Stimulated activated CD8-positive, alpha-beta memory T cell treated with anti-CD3 and anti-CD28 coated beads, Interleukin-7, amount 100 ng/mL, for 24 hours (primary cell): ENCODE measurements around the gene NRBF2.
A peak's percentile ranks its signal among the peaks of the same experiment; 100 is the strongest.
"Not testable (repeated sequence)": the region's sequence is repeated elsewhere in the genome, so short reads cannot be mapped to it uniquely, and the experiment has no call there.

Source experiments
- DNase-seq: peaks from one replicate; pipeline ENCODE4 v3.0.0-alpha.2; 2020; ENCODE audit warnings: low read depth

Gene NRBF2

GRCh38 chr10:63133056-63133820 is at the start of gene NRBF2:
Gene NRBF2 (plus strand): TSS chr10:63133328. CDS start chr10:63133471, 143 bp downstream.
- peak; percentile 90 for DNase-seq

GRCh38 chr10:63083406-63083805 is 49.7 kb upstream of the NRBF2 start:
- not testable (repeated sequence) for DNase-seq

GRCh38 chr10:63083904-63084689 is 49.0 kb upstream of the NRBF2 start:
- DNase-seq, result no peak

GRCh38 chr10:63084690-63085382 is 48.3 kb upstream of the NRBF2 start:
- no peak for DNase-seq

GRCh38 chr10:63093227-63093626 is 39.9 kb upstream of the NRBF2 start:
- no peak for DNase-seq

GRCh38 chr10:63094405-63094804 is 38.7 kb upstream of the NRBF2 start:
- DNase-seq, result no peak

GRCh38 chr10:63094881-63095280 is 38.2 kb upstream of the NRBF2 start:
- DNase-seq, result no peak

- DNase-seq, result no peak
Measured at GRCh38 chr10:63099734-63100133, 33.4 kb upstream of the NRBF2 start.

- not testable (repeated sequence) for DNase-seq
Measured at GRCh38 chr10:63101091-63101490, 32.0 kb upstream of the NRBF2 start.

GRCh38 chr10:63102279-63102883 is 30.7 kb upstream of the NRBF2 start:
- not testable (repeated sequence) for DNase-seq

- DNase-seq, result not testable (repeated sequence)
Measured at GRCh38 chr10:63103178-63103577, 29.9 kb upstream of the NRBF2 start.

- DNase-seq, result peak; percentile 35
Measured at GRCh38 chr10:63103971-63104409, 29.1 kb upstream of the NRBF2 start.

- no peak for DNase-seq
Measured at GRCh38 chr10:63105225-63106110, 27.7 kb upstream of the NRBF2 start.

GRCh38 chr10:63106111-63106755 is 26.9 kb upstream of the NRBF2 start:
- DNase-seq, result no peak

GRCh38 chr10:63107943-63108437 is 25.1 kb upstream of the NRBF2 start:
- DNase-seq, result no peak

GRCh38 chr10:63110940-63111339 is 22.2 kb upstream of the NRBF2 start:
- no peak for DNase-seq

GRCh38 chr10:63114031-63114814 is 18.9 kb upstream of the NRBF2 start:
- no peak for DNase-seq

GRCh38 chr10:63115732-63116383 is 17.3 kb upstream of the NRBF2 start:
- DNase-seq, result no peak

GRCh38 chr10:63116452-63117072 is 16.6 kb upstream of the NRBF2 start:
- no peak for DNase-seq
